Measurements from ENCODE around the gene NKTR.

GRCh38 chr3:42588625-42589024 is 11.9 kb upstream of the NKTR start:
- TF ChIP-seq POLR2A (IDR thresholded peaks at IDR 0.05; ENCODE audit: low read length) (no peak), GATA1 (IDR thresholded peaks at IDR 0.05; ENCODE audit: low read depth, low read length) (no peak)

All from erythroblast (primary cell).